Small intestine (tissue), 7 donors: ENCODE data around the gene LRP1. TPM values are rescaled to one million over a fixed set of nuclear protein-coding genes. Genes with fewer than 3 reads are reported as not detected.

Experiments
- DNase-seq, 2 donors: peaks; one replicate each; pipeline versions ENCODE4 v3.0.0 to v3.0.0-alpha.2; 2013
- FAIRE-seq: peaks from 2 replicates; lab custom pipeline; 2012; peaks lifted over from hg19 to GRCh38; lab: Jason Lieb, UNC
- H3K27ac ChIP-seq, 3 donors: one replicate each; pipeline ENCODE4 v1.5.1; 2013; ENCODE audit warnings: low read length in 2 of 3, mild to moderate bottlenecking in 2 of 3, control low read depth in 1 of 3, inconsistent platforms in 1 of 3, low read depth in 1 of 3, moderate library complexity in 1 of 3
- H3K27me3 ChIP-seq, 3 donors: one replicate each; pipeline ENCODE4 v1.6.1; 2013; ENCODE audit warnings: low read length in 3 of 3, inconsistent platforms in 1 of 3; ENCODE audit not compliant: control insufficient read depth in 3 of 3, insufficient read depth in 3 of 3
- H3K36me3 ChIP-seq, 3 donors: one replicate each; pipeline ENCODE4 v1.6.1; 2013; ENCODE audit warnings: low read length in 3 of 3, inconsistent platforms in 1 of 3, low read depth in 1 of 3, mild to moderate bottlenecking in 1 of 3, moderate library complexity in 1 of 3; ENCODE audit not compliant: control insufficient read depth in 3 of 3, insufficient read depth in 2 of 3
- H3K4me1 ChIP-seq, 3 donors: one replicate each; pipeline ENCODE4 v1.6.1; 2013; ENCODE audit warnings: low read length in 2 of 3, inconsistent platforms in 1 of 3, low read depth in 1 of 3, mild to moderate bottlenecking in 1 of 3, moderate library complexity in 1 of 3; ENCODE audit not compliant: control insufficient read depth in 3 of 3, insufficient read depth in 2 of 3
- H3K4me3 ChIP-seq, 3 donors: one replicate each; pipeline ENCODE4 v1.5.1; 2013; ENCODE audit warnings: low read length in 3 of 3, control low read depth in 1 of 3, inconsistent platforms in 1 of 3, low read depth in 1 of 3, mild to moderate bottlenecking in 1 of 3, moderate library complexity in 1 of 3
- H3K9me3 ChIP-seq, 2 donors: one replicate each; pipeline ENCODE4 v1.6.1; 2013; ENCODE audit warnings: low read depth in 1 of 2, low read length in 1 of 2; ENCODE audit not compliant: control insufficient read depth in 2 of 2, insufficient read depth in 1 of 2
- WGBS, 3 donors: extraction: QIAGEN DNeasy Blood & Tissue Kit; methylation state at CpG; one replicate each; pipeline ENCODE4 v1.1.7; 2013; 5-methylcytosine and 5-hydroxymethylcytosine counted together
- polyA plus RNA-seq, 4 donors: library from polyadenylated mRNA; stranded (reverse) in 3 of 4; unstranded in 1 of 4; fragments of 200-250 nt in 3 of 4; fragments of 120-200 nt in 1 of 4; gene quantifications; one replicate each; pipeline versions ENCODE4 v1.2.1 to v1.2.3, GENCODE V29; 2013
- donor health status: healthy with polysubstance abuse.
- donor health status: control.
- donor health status: control.
- donor health status: Bipolar disorder and iron deficiency.
- donor health status: healthy.

LRP1 gene
- polyA plus RNA-seq, 4 donors, result 24.3 to 55.3 (median 41.6) TPM

GRCh38 chr12:57243521-57244311, 115.4 kb downstream of the LRP1 start:
- Histone ChIP-seq H3K4me3 (peak overlapping the region in 2 of 3 donors; percentile 33 to 35), H3K27ac (no peak overlapping the region), H3K27me3 (peaks cover 0 to 58% (median 20%) of the 10 kb centered on the region in 3 donors), H3K4me1 (peaks cover 2 to 48% (median 3%) of the 10 kb centered on the region in 3 donors), H3K9me3 (peaks cover 0 to 3% of the 10 kb centered on the region in 2 donors), H3K36me3 (peaks cover 0 to 6% (median 0%) of the 10 kb centered on the region in 3 donors)
- WGBS, 3 donors, result 7 to 9% (median 9%) methylated on average over 41 of the region's 41 CpGs
- FAIRE-seq, result no peak
- DNase-seq, result peak; percentile 72 to 86

GRCh38 chr12:57244312-57244696, 116.0 kb downstream of the LRP1 start:
- Histone ChIP-seq H3K4me3 (no peak overlapping the region), H3K27ac (no peak overlapping the region), H3K36me3 (peaks cover 0 to 6% (median 0%) of the 10 kb centered on the region in 3 donors), H3K27me3 (peaks cover 0 to 52% (median 20%) of the 10 kb centered on the region in 3 donors), H3K9me3 (peaks cover 0 to 3% of the 10 kb centered on the region in 2 donors), H3K4me1 (peaks cover 2 to 42% (median 3%) of the 10 kb centered on the region in 3 donors)
- WGBS, 3 donors, result 69 to 75% (median 74%) methylated on average over 6 of the region's 6 CpGs
- FAIRE-seq (no peak), DNase-seq (no peak)

- peaks cover 0 to 8% (median 0%) of the 10 kb centered on the region in 3 donors for H3K36me3 ChIP-seq
- FAIRE-seq (no peak), DNase-seq (no peak)
- peaks cover 0 to 17% (median 2%) of the 10 kb centered on the region in 3 donors for H3K4me1 ChIP-seq
- H3K27me3 ChIP-seq, result peaks cover 0 to 25% (median 10%) of the 10 kb centered on the region in 3 donors
- no peak overlapping the region for H3K27ac ChIP-seq
- no peak overlapping the region for H3K4me3 ChIP-seq
- H3K9me3 ChIP-seq, result no peaks in the 10 kb centered on the region
- 92 to 100% (median 98%) methylated on average over 1 of the region's 1 CpG for WGBS, 3 donors
These were observed 118.8 kb downstream of the LRP1 start for GRCh38 chr12:57247041-57247440.

DNA sequence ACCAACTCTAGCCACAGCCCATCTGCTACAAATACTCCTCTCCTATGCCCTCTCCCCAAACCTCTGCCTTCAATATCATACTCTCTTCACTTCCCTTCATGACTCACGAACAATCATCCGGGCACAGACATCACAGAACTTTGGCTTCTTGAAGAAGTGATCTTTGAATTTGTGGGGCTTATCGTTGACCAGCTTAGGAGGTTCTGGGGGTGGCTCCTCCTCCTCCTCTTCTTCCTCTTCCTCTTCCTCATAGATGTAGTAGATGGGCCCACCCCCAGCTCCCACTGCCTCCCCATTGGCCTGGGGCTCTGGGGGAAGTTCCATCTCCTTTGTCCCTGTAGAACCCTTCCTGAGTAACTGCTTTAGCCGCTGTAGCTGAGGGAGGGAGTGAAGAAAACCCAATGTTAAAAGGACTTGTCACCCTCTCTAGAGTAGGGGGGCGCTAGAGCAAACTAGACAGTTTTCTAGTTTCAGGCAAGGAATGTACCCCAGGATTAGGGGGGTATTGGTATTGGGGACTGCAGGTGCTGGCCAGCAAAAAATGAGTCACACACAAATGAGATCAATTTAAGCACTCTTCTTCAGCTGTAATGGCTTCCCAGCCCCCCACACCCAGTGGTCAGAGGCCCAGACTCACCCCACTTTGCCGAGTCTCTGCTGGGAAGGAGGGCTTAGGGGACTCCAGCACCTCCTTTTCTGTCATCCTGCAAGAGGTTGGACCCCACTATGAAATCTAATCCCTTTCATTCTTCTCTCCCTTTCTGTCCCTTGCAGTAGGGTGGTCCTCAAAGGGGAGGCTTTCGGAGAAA, 120.9 kb downstream of the LRP1 start:
- 62 to 76% (median 63%) methylated on average over 7 of the region's 7 CpGs for WGBS, 3 donors
- H3K9me3 ChIP-seq, result no peaks in the 10 kb centered on the region

DNA sequence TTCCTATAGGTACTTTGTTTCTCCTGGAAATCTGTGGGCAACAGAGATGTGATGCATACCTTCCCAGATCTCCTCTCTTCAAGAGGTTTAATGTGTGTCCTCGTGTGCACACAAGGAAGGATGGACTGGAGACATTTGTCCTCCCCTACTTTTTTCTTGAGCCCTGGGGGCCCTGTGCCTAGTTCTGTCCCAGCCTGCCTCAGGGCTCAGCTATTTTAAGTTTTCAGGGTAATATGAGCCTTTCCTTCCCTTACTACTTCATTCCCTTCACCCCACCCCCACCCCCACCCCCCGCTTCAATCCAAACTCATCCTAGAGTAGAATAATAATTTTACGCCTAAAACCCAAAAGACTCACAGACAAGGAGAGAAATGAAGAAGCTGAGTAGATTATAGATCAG, 122.3 kb downstream of the LRP1 start:
- no peak overlapping the region for H3K27ac ChIP-seq
- no peak for FAIRE-seq
- DNase-seq, result no peak

More for the DNA sequence above, 120.9 kb downstream of the LRP1 start:
- Histone ChIP-seq H3K4me1 (no peaks in the 10 kb centered on the region), H3K27me3 (peaks cover 0 to 4% (median 0%) of the 10 kb centered on the region in 3 donors), H3K36me3 (peaks cover 0 to 13% (median 0%) of the 10 kb centered on the region in 3 donors), H3K4me3 (no peak overlapping the region), H3K27ac (no peak overlapping the region)
- DNase-seq, result no peak
- FAIRE-seq, result no peak

DNA sequence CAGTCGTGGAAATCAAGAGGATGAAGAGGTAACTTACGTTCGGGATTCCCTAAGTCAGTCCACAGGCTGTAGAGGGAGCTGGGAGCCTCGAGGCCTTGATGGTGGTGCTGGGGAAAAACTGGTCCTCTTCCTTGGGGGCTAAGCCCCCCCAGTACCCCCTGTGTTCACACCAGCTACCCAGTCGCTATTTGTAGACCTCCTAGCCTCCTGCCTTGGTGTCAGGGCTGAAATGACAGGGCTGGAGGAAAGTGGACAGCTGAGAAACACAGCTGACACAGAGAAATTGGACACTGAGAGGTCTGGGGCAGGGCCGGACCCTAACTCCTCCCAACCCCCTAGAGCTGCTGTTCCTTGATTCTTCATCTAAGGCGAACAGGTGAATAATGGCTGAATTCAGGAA, 122.7 kb downstream of the LRP1 start, which contains the start of gene STAC3:
STAC3 (minus strand) TSS at position 232 of the 400 bp plus-strand sequence. CDS start 1,551 bp downstream, outside the sequence.
- H3K4me1 ChIP-seq, result no peaks in the 10 kb centered on the region
- no peaks in the 10 kb centered on the region for H3K9me3 ChIP-seq
- H3K27me3 ChIP-seq, result no peaks in the 10 kb centered on the region
- H3K36me3 ChIP-seq, result peaks cover under 1 to 26% (median 8%) of the 10 kb centered on the region in 3 donors
- no peak for DNase-seq
- H3K27ac ChIP-seq, result no peak within 1 kb of the TSS
- 74 to 78% (median 77%) methylated on average over 7 of the region's 7 CpGs for WGBS, 3 donors
- H3K4me3 ChIP-seq, result no peak within 1 kb of the TSS
- no peak for FAIRE-seq

More for the DNA sequence above, 122.3 kb downstream of the LRP1 start:
- H3K27me3 ChIP-seq, result no peaks in the 10 kb centered on the region
- 75 to 84% (median 79%) methylated on average over 3 of the region's 3 CpGs for WGBS, 3 donors
- no peaks in the 10 kb centered on the region for H3K9me3 ChIP-seq
- peaks cover 0 to 22% (median 5%) of the 10 kb centered on the region in 3 donors for H3K36me3 ChIP-seq
- no peak overlapping the region for H3K4me3 ChIP-seq
- H3K4me1 ChIP-seq, result no peaks in the 10 kb centered on the region

GRCh38 chr12:57254506-57255280, 126.4 kb downstream of the LRP1 start:
- H3K4me3 ChIP-seq, result no peak overlapping the region
- peaks cover 11 to 48% (median 17%) of the 10 kb centered on the region in 3 donors for H3K36me3 ChIP-seq
- FAIRE-seq, result no peak
- H3K4me1 ChIP-seq, result no peaks in the 10 kb centered on the region
- 92 to 96% (median 92%) methylated on average over 14 of the region's 14 CpGs for WGBS, 3 donors
- H3K9me3 ChIP-seq, result no peaks in the 10 kb centered on the region
- H3K27me3 ChIP-seq, result no peaks in the 10 kb centered on the region
- no peak for DNase-seq
- H3K27ac ChIP-seq, result no peak overlapping the region
